DOHH2 (cell line): ENCODE measurements around the gene TRAF2.

ENCODE experiments used
- H3F3A ChIP-seq: fragments of 200-600 bp; sonication (generic), shearing (Covaris generic); 2 replicates; pipeline ENCODE4 v1.6.0; 2016; ENCODE audit warnings: antibody characterized with exemption, mild to moderate bottlenecking; ENCODE audit not compliant: control insufficient read depth, insufficient read depth
- H3K27ac ChIP-seq: fragments of 200-600 bp; sonication (generic); 2 replicates; pipeline ENCODE4 v1.5.1; 2014; ENCODE audit warnings: low read depth, mild to moderate bottlenecking, low read length, moderate library complexity
- H3K27me3 ChIP-seq: fragments of 200-600 bp; sonication (generic); 2 replicates; pipeline ENCODE4 v1.6.1; 2014; ENCODE audit warnings: mild to moderate bottlenecking, low read length, mixed read lengths; ENCODE audit not compliant: control insufficient read depth
- H3K36me3 ChIP-seq: fragments of 200-600 bp; sonication (generic); 2 replicates; pipeline ENCODE4 v1.6.1; 2014; ENCODE audit warnings: mild to moderate bottlenecking, low read length, moderate library complexity, mixed read lengths; ENCODE audit not compliant: control insufficient read depth
- H3K4me1 ChIP-seq: fragments of 200-600 bp; sonication (generic); 2 replicates; pipeline ENCODE4 v1.6.1; 2014; ENCODE audit warnings: mild to moderate bottlenecking, low read length, mixed read lengths; ENCODE audit not compliant: control insufficient read depth
- H3K4me2 ChIP-seq: fragments of 200-600 bp; sonication (generic); 2 replicates; pipeline ENCODE4 v1.6.0; 2014; ENCODE audit warnings: mild to moderate bottlenecking, low read length, moderate library complexity
- H3K4me3 ChIP-seq: fragments of 200-600 bp; sonication (generic); 2 replicates; pipeline ENCODE4 v1.5.1; 2014; ENCODE audit warnings: mild to moderate bottlenecking, low read length, mixed read lengths
- H3K79me2 ChIP-seq: fragments of 200-600 bp; sonication (generic); 2 replicates; pipeline ENCODE4 v1.6.1; 2014; ENCODE audit warnings: mild to moderate bottlenecking, low read length, mixed read lengths; ENCODE audit not compliant: control insufficient read depth
- H3K9me2 ChIP-seq: fragments of 200-600 bp; sonication (generic); replicated peaks from 2 replicates; pipeline ENCODE4 v1.6.1; 2014; ENCODE audit warnings: mild to moderate bottlenecking, low read length, mixed read lengths; ENCODE audit not compliant: control insufficient read depth
- H3K9me3 ChIP-seq: fragments of 200-600 bp; sonication (generic); 2 replicates; pipeline ENCODE4 v1.6.1; 2014; ENCODE audit warnings: antibody characterized with exemption, low read length, mixed read lengths; ENCODE audit not compliant: control insufficient read depth, insufficient read depth
- H4K20me1 ChIP-seq: fragments of 200-600 bp; sonication (generic); 2 replicates; pipeline ENCODE4 v1.6.0; 2014; ENCODE audit warnings: low read depth, mild to moderate bottlenecking, antibody characterized with exemption, low read length, moderate library complexity; ENCODE audit not compliant: control insufficient read depth, insufficient read depth
- EZH2phosphoT487 ChIP-seq: fragments of 200-600 bp; sonication (generic); IDR thresholded peaks from 2 replicates; pipeline ENCODE4 v1.6.1; 2017; ENCODE audit warnings: borderline replicate concordance, mild to moderate bottlenecking, antibody characterized with exemption, low read length, moderate library complexity, mixed read lengths
- TF ChIP-seq, protein P1 (sequence below): fragments of 200-600 bp; sonication (generic); IDR thresholded peaks from one replicate; pipeline ENCODE4 v1.5.1; 2014; ENCODE audit warnings: antibody characterized with exemption, mild to moderate bottlenecking, low read depth, low read length; ENCODE audit not compliant: poor library complexity, severe bottlenecking

The TRAF2 gene

GRCh38 chr9:136952876-136953770 is 66.8 kb downstream of the TRAF2 start:
- Histone ChIP-seq H3K79me2 (no peaks in the 10 kb centered on the region), H3K27ac (no peak overlapping the region), H4K20me1 (no peaks in the 10 kb centered on the region), H3K9me3 (no peaks in the 10 kb centered on the region), H3K4me2 (no peak overlapping the region), H3K9me2 (no peaks in the 10 kb centered on the region), H3K36me3 (no peaks in the 10 kb centered on the region), H3K27me3 (no peaks in the 10 kb centered on the region), H3K4me3 (no peak overlapping the region), H3F3A (no peaks in the 10 kb centered on the region; the same call in 1 of the 2 replicates), H3K4me1 (peaks cover 15% of the 10 kb centered on the region)
- no peak for TF ChIP-seq EZH2phosphoT487
- TF ChIP-seq, protein P1, sequence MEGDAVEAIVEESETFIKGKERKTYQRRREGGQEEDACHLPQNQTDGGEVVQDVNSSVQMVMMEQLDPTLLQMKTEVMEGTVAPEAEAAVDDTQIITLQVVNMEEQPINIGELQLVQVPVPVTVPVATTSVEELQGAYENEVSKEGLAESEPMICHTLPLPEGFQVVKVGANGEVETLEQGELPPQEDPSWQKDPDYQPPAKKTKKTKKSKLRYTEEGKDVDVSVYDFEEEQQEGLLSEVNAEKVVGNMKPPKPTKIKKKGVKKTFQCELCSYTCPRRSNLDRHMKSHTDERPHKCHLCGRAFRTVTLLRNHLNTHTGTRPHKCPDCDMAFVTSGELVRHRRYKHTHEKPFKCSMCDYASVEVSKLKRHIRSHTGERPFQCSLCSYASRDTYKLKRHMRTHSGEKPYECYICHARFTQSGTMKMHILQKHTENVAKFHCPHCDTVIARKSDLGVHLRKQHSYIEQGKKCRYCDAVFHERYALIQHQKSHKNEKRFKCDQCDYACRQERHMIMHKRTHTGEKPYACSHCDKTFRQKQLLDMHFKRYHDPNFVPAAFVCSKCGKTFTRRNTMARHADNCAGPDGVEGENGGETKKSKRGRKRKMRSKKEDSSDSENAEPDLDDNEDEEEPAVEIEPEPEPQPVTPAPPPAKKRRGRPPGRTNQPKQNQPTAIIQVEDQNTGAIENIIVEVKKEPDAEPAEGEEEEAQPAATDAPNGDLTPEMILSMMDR = no peak

DNA sequence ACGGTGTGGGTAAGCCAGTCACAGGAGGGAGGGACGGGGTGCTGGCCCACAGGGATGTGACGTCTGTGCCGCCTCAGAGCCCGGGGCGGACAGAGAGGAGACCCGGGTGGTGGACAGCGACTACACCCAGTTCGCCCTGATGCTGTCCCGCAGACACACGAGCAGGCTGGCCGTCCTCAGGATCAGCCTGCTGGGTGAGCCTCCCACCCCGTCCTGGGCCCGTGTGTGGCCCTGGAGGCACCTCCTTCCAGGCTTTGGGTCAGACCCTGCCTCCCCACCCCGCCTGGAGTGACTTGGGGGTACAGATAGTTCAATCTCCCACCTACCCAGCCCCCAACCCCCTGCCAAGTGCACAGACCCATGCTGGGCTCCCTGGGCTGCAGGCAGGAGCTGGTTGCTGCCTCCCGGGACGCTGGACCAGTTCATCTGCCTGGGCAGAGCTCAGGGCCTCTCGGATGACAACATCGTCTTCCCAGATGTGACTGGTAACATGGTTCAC is 67.5 kb downstream of the TRAF2 start:
- H3K79me2 ChIP-seq = no peaks in the 10 kb centered on the region
- H3K27me3 ChIP-seq = no peaks in the 10 kb centered on the region
- no peak overlapping the region for H3K4me3 ChIP-seq
- no peaks in the 10 kb centered on the region for H3K36me3 ChIP-seq
- no peaks in the 10 kb centered on the region for H3K9me2 ChIP-seq
- H3K4me2 ChIP-seq = no peak overlapping the region
- no peak overlapping the region for H3K27ac ChIP-seq
- H4K20me1 ChIP-seq = no peaks in the 10 kb centered on the region
- TF ChIP-seq, protein P1 = no peak
- no peak for TF ChIP-seq EZH2phosphoT487
- H3K9me3 ChIP-seq = no peaks in the 10 kb centered on the region
- H3F3A ChIP-seq = no peaks in the 10 kb centered on the region; the same call in 1 of the 2 replicates
- peaks cover 15% of the 10 kb centered on the region for H3K4me1 ChIP-seq

DNA sequence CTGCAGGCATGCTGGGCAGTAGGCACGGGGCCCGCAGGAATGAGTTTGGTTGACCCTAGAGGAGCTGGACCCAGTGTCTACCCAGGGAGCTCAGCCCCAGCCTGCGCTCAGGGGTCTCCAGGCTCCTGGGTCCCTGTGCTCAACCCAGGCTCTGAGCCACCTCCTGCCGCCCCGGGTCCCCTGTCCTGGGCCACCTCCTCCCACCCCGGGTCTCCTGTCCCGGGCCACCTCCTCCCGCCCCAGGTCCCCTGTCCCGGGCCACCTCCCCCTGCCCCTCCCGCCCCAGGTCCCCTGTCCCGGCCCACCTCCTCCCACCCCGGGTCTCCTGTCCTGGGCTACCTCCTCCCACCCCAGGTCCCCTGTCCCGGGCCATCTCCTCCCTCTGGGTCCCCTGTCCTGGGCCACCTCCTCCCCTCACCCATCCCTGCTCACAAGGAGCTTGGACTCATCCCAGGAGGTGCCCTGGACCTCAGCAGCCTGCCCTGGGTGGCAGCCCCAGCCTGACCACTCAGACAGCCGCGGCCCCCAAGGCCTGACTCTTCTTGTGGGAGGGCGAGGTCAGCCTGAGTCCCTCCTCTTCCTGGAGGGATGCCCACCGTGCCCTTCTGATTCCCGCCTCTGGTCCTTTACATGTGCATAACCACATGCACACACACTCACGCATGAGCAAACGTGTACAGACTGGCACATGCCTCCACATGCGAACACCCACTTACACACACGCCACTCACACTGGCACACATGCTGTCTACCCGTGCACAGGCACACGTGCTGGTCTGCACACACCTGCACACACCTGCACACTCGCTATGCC is 68.2 kb downstream of the TRAF2 start:
- TF ChIP-seq, protein P1 = no peak
- no peak for TF ChIP-seq EZH2phosphoT487
- H3K36me3 ChIP-seq = no peaks in the 10 kb centered on the region
- no peaks in the 10 kb centered on the region for H3F3A ChIP-seq
- H4K20me1 ChIP-seq = no peaks in the 10 kb centered on the region
- H3K4me1 ChIP-seq = peaks cover 9% of the 10 kb centered on the region
- H3K9me2 ChIP-seq = no peaks in the 10 kb centered on the region
- no peak overlapping the region for H3K27ac ChIP-seq
- H3K27me3 ChIP-seq = no peaks in the 10 kb centered on the region
- H3K79me2 ChIP-seq = no peaks in the 10 kb centered on the region
- H3K9me3 ChIP-seq = no peaks in the 10 kb centered on the region
- H3K4me3 ChIP-seq = no peak overlapping the region
- H3K4me2 ChIP-seq = no peak overlapping the region
